ENCODE measurements around the gene VPS52.

Gene VPS52

GRCh38 chr6:33206864-33207551, 64.7 kb downstream of the VPS52 start:
- WGBS, 2 donors (ENCODE audit: extremely low coverage in 2 of 2, insufficient read length in 2 of 2, insufficient replicate concordance in 1 of 2), result no CpG with 5 or more reads among the region's 20 CpGs
- Histone ChIP-seq H3K79me1 (ENCODE audit: low read depth, low read length) (peaks cover 7% of the 10 kb centered on the region), H4K8ac (ENCODE audit: low read depth, low read length) (peak overlapping the region; percentile 52), H3K4me3 (ENCODE audit: low read length in 2 of 2) (peak overlapping the region; percentile 80 to 98), H3K27ac (replicated peaks; ENCODE audit: low read length) (peak overlapping the region; percentile 79), H3K4me1 (ENCODE audit: control insufficient read depth in 2 of 2, insufficient read depth in 1 of 2, low read depth in 1 of 2, low read length in 2 of 2) (peaks cover 25 to 46% of the 10 kb centered on the region in 2 donors), H3K27me3 (ENCODE audit: control insufficient read depth in 3 of 3, insufficient read depth in 3 of 3, low read depth in 1 of 3, low read length in 3 of 3) (no peaks in the 10 kb centered on the region), H3K9ac (ENCODE audit: low read depth, low read length, poor library complexity) (peak overlapping the region; percentile 94), H4K91ac (ENCODE audit: low read depth, low read length, poor library complexity) (no peak overlapping the region), H3K18ac (ENCODE audit: low read length) (peak overlapping the region; percentile 99), H2BK15ac (ENCODE audit: low read length) (peak overlapping the region; percentile 93), H3K36me3 (replicated peaks in 1 of 2; ENCODE audit: control insufficient read depth in 2 of 2, insufficient read depth in 2 of 2, low read length in 2 of 2) (peaks cover 30 to 54% of the 10 kb centered on the region in 2 donors), H3K9me3 (replicated peaks in 1 of 2; ENCODE audit: control insufficient read depth in 2 of 2, insufficient read depth in 1 of 2, low read depth in 1 of 2, low read length in 2 of 2) (no peaks in the 10 kb centered on the region), H3K23ac (ENCODE audit: low read depth, low read length, poor library complexity) (no peak overlapping the region), H2BK120ac (ENCODE audit: low read depth, low read length) (peak overlapping the region; percentile 93), H3K4me2 (ENCODE audit: insufficient read depth, low read length, poor library complexity, severe bottlenecking) (peak overlapping the region; percentile 84), H2BK12ac (ENCODE audit: low read length) (no peak overlapping the region), H3K14ac (ENCODE audit: low read length) (peak overlapping the region; percentile 86), H2AK5ac (ENCODE audit: low read depth, low read length) (peak overlapping the region; percentile 94), H3K4ac (ENCODE audit: low read length) (no peak overlapping the region), H2BK5ac (ENCODE audit: low read length) (peak overlapping the region; percentile 95), H2AFZ (ENCODE audit: low read length) (no peak overlapping the region)
- DNase-seq (ENCODE audit: low spot score), result peak; percentile 94

- peaks cover 29 to 54% of the 10 kb centered on the region in 2 donors for H3K36me3 ChIP-seq (replicated peaks in 1 of 2; ENCODE audit: control insufficient read depth in 2 of 2, insufficient read depth in 2 of 2, low read length in 2 of 2)
- DNase-seq (ENCODE audit: low spot score), result no peak
- peaks cover 12% of the 10 kb centered on the region for H3K79me1 ChIP-seq (ENCODE audit: low read depth, low read length)
- H4K8ac ChIP-seq (ENCODE audit: low read depth, low read length), result no peak overlapping the region
- no peak overlapping the region for H2BK12ac ChIP-seq (ENCODE audit: low read length)
- peak overlapping the region; percentile 0 for H2BK120ac ChIP-seq (ENCODE audit: low read depth, low read length)
- H3K27ac ChIP-seq (replicated peaks; ENCODE audit: low read length), result peak overlapping the region; percentile 79
- peak overlapping the region; percentile 78 for H2AK5ac ChIP-seq (ENCODE audit: low read depth, low read length)
- H3K9ac ChIP-seq (ENCODE audit: low read depth, low read length, poor library complexity), result no peak overlapping the region
- peak overlapping the region; percentile 35 for H3K4me2 ChIP-seq (ENCODE audit: insufficient read depth, low read length, poor library complexity, severe bottlenecking)
- no peaks in the 10 kb centered on the region for H3K9me3 ChIP-seq (replicated peaks in 1 of 2; ENCODE audit: control insufficient read depth in 2 of 2, insufficient read depth in 1 of 2, low read depth in 1 of 2, low read length in 2 of 2)
- peaks cover 30 to 53% of the 10 kb centered on the region in 2 donors for H3K4me1 ChIP-seq (ENCODE audit: control insufficient read depth in 2 of 2, insufficient read depth in 1 of 2, low read depth in 1 of 2, low read length in 2 of 2)
- H3K23ac ChIP-seq (ENCODE audit: low read depth, low read length, poor library complexity), result no peak overlapping the region
- H3K4me3 ChIP-seq (ENCODE audit: low read length in 2 of 2), result peak overlapping the region; percentile 27 to 51
- H3K27me3 ChIP-seq (ENCODE audit: control insufficient read depth in 3 of 3, insufficient read depth in 3 of 3, low read depth in 1 of 3, low read length in 3 of 3), result no peaks in the 10 kb centered on the region
- no peak overlapping the region for H3K4ac ChIP-seq (ENCODE audit: low read length)
- H3K14ac ChIP-seq (ENCODE audit: low read length), result no peak overlapping the region
- no peak overlapping the region for H4K91ac ChIP-seq (ENCODE audit: low read depth, low read length, poor library complexity)
- peak overlapping the region; percentile 41 for H2BK15ac ChIP-seq (ENCODE audit: low read length)
- peak overlapping the region; percentile 56 for H2BK5ac ChIP-seq (ENCODE audit: low read length)
- no peak overlapping the region for H2AFZ ChIP-seq (ENCODE audit: low read length)
- peak overlapping the region; percentile 0 for H3K18ac ChIP-seq (ENCODE audit: low read length)
- WGBS, 2 donors (ENCODE audit: extremely low coverage in 2 of 2, insufficient read length in 2 of 2, insufficient replicate concordance in 1 of 2), result no CpG with 5 or more reads among the region's 3 CpGs
These were observed 65.4 kb downstream of the VPS52 start for GRCh38 chr6:33206027-33206863.

- H3K9me3 ChIP-seq (replicated peaks in 1 of 2; ENCODE audit: control insufficient read depth in 2 of 2, insufficient read depth in 1 of 2, low read depth in 1 of 2, low read length in 2 of 2), result no peaks in the 10 kb centered on the region
- H3K9ac ChIP-seq (ENCODE audit: low read depth, low read length, poor library complexity), result peak overlapping the region; percentile 91
- peak overlapping the region; percentile 85 for H2BK5ac ChIP-seq (ENCODE audit: low read length)
- H3K4ac ChIP-seq (ENCODE audit: low read length), result peak overlapping the region; percentile 4
- no peak overlapping the region for H4K8ac ChIP-seq (ENCODE audit: low read depth, low read length)
- H3K23ac ChIP-seq (ENCODE audit: low read depth, low read length, poor library complexity), result peak overlapping the region; percentile 4
- H3K27me3 ChIP-seq (ENCODE audit: control insufficient read depth in 3 of 3, insufficient read depth in 3 of 3, low read depth in 1 of 3, low read length in 3 of 3), result no peaks in the 10 kb centered on the region
- H2BK15ac ChIP-seq (ENCODE audit: low read length), result peak overlapping the region; percentile 51
- H2AK5ac ChIP-seq (ENCODE audit: low read depth, low read length), result peak overlapping the region; percentile 72
- H3K4me2 ChIP-seq (ENCODE audit: insufficient read depth, low read length, poor library complexity, severe bottlenecking), result peak overlapping the region; percentile 87
- H3K18ac ChIP-seq (ENCODE audit: low read length), result peak overlapping the region; percentile 76
- no CpG with 5 or more reads among the region's 17 CpGs for WGBS, 2 donors (ENCODE audit: extremely low coverage in 2 of 2, insufficient read length in 2 of 2, insufficient replicate concordance in 1 of 2)
- H3K4me3 ChIP-seq (ENCODE audit: low read length in 2 of 2), result peak overlapping the region; percentile 73 to 92
- H2BK120ac ChIP-seq (ENCODE audit: low read depth, low read length), result peak overlapping the region; percentile 56
- H3K14ac ChIP-seq (ENCODE audit: low read length), result no peak overlapping the region
- peaks cover 14% of the 10 kb centered on the region for H3K79me1 ChIP-seq (ENCODE audit: low read depth, low read length)
- peak overlapping the region; percentile 69 for H3K27ac ChIP-seq (replicated peaks; ENCODE audit: low read length)
- peak overlapping the region; percentile 12 for H2BK12ac ChIP-seq (ENCODE audit: low read length)
- H4K91ac ChIP-seq (ENCODE audit: low read depth, low read length, poor library complexity), result no peak overlapping the region
- H3K4me1 ChIP-seq (ENCODE audit: control insufficient read depth in 2 of 2, insufficient read depth in 1 of 2, low read depth in 1 of 2, low read length in 2 of 2), result peaks cover 31 to 51% of the 10 kb centered on the region in 2 donors
- H2AFZ ChIP-seq (ENCODE audit: low read length), result no peak overlapping the region
- H3K36me3 ChIP-seq (replicated peaks in 1 of 2; ENCODE audit: control insufficient read depth in 2 of 2, insufficient read depth in 2 of 2, low read length in 2 of 2), result peaks cover 29 to 48% of the 10 kb centered on the region in 2 donors
- DNase-seq (ENCODE audit: low spot score), result no peak
These were observed 66.3 kb downstream of the VPS52 start for GRCh38 chr6:33205191-33206026.

All from neuronal stem cell (in vitro differentiated cells).